ENCODE results near the gene ITGA11.

ITGA11 gene

GRCh38 chr15:68447976-68448755 is 16.2 kb upstream of the ITGA11 start:
- no peak for DNase-seq

GRCh38 chr15:68447209-68447608 is 15.2 kb upstream of the ITGA11 start:
- no peak for DNase-seq

- DNase-seq = no peak
These were observed 13.4 kb upstream of the ITGA11 start for GRCh38 chr15:68445351-68445750.

GRCh38 chr15:68444336-68444735 is 12.4 kb upstream of the ITGA11 start:
- DNase-seq = no peak

GRCh38 chr15:68442903-68443302 is 10.9 kb upstream of the ITGA11 start:
- DNase-seq = no peak

GRCh38 chr15:68442041-68442440 is 10.1 kb upstream of the ITGA11 start:
- DNase-seq = peak in 2 of 3 experiments; percentile 8 to 31

- no peak for DNase-seq
These were observed 9.2 kb upstream of the ITGA11 start for GRCh38 chr15:68441045-68441743.

- no peak for DNase-seq
These were observed 8.2 kb upstream of the ITGA11 start for GRCh38 chr15:68440136-68440535.

- DNase-seq = no peak
These were observed 7.5 kb upstream of the ITGA11 start for GRCh38 chr15:68439506-68439905.

GRCh38 chr15:68436680-68437079 is 4.7 kb upstream of the ITGA11 start:
- DNase-seq = no peak

GRCh38 chr15:68435966-68436365 is 4.0 kb upstream of the ITGA11 start:
- DNase-seq = no peak

GRCh38 chr15:68434021-68434420 is 2.1 kb upstream of the ITGA11 start:
- DNase-seq = no peak

- no peak for DNase-seq
These were observed 1.6 kb upstream of the ITGA11 start for GRCh38 chr15:68433551-68433950.

GRCh38 chr15:68432441-68433064 is 590 bp upstream of the ITGA11 start:
- no peak for DNase-seq

GRCh38 chr15:68431037-68431791 is 749 bp downstream of the ITGA11 start:
- peak in 1 of 3 experiments; percentile 47 for DNase-seq

GRCh38 chr15:68430471-68431036 is 1.4 kb downstream of the ITGA11 start:
- no peak for DNase-seq

GRCh38 chr15:68429691-68430470 is 2.1 kb downstream of the ITGA11 start:
- DNase-seq = no peak

GRCh38 chr15:68428431-68428940 is 3.5 kb downstream of the ITGA11 start:
- DNase-seq = no peak

GRCh38 chr15:68427963-68428362 is 4.0 kb downstream of the ITGA11 start:
- no peak for DNase-seq

- no peak for DNase-seq
These were observed 4.6 kb downstream of the ITGA11 start for GRCh38 chr15:68427366-68427765.

- DNase-seq = no peak
These were observed 5.8 kb downstream of the ITGA11 start for GRCh38 chr15:68426116-68426515.

All from NCI-H1417 (cell line).